OCI-LY7 (cell line): ENCODE measurements around the gene SLC30A3.

Experiments used
- EZH2phosphoT487 ChIP-seq: fragments of 200-600 bp; sonication (generic); IDR thresholded peaks from 2 replicates; pipeline ENCODE4 v1.6.1; 2018; ENCODE audit warnings: low read depth, borderline replicate concordance, mild to moderate bottlenecking, mixed run types, antibody characterized with exemption, low read length, moderate library complexity, mixed read lengths
- TF ChIP-seq, protein P1 (sequence below): fragments of 200-600 bp; sonication (generic); conservative IDR thresholded peaks from 2 replicates; pipeline ENCODE4 v1.5.1; 2014; ENCODE audit warnings: mild to moderate bottlenecking, antibody characterized with exemption, low read length, moderate library complexity, mixed read lengths

DNA sequence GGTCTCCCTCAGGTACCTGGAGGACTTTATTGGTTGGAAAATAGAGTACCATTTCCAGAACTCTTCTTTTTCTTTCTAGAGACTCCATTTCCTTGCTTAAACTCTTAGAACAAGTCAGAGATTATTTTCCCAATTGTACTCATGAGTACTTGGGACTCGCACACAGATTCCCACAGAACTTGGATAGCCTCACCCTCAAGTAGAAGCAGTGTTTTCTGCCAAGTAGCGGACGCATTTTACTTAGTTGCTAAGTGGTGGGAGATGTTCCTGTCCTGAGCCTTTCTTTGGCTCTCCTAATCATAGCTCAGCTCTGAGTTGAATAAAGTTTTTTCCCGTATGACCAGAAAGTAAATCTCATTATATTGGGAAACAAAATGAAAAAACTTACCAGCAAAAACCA lies 17.2 kb downstream of the SLC30A3 start:
- TF ChIP-seq, protein P1, sequence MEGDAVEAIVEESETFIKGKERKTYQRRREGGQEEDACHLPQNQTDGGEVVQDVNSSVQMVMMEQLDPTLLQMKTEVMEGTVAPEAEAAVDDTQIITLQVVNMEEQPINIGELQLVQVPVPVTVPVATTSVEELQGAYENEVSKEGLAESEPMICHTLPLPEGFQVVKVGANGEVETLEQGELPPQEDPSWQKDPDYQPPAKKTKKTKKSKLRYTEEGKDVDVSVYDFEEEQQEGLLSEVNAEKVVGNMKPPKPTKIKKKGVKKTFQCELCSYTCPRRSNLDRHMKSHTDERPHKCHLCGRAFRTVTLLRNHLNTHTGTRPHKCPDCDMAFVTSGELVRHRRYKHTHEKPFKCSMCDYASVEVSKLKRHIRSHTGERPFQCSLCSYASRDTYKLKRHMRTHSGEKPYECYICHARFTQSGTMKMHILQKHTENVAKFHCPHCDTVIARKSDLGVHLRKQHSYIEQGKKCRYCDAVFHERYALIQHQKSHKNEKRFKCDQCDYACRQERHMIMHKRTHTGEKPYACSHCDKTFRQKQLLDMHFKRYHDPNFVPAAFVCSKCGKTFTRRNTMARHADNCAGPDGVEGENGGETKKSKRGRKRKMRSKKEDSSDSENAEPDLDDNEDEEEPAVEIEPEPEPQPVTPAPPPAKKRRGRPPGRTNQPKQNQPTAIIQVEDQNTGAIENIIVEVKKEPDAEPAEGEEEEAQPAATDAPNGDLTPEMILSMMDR = no peak
- TF ChIP-seq EZH2phosphoT487 = no peak
